Hepatocyte (in vitro differentiated cells): ENCODE results near the gene AS3MT. TPM values are rescaled to one million over a fixed set of nuclear protein-coding genes. Genes with fewer than 3 reads are reported as not detected.
"Not testable (repeated sequence)": the region's sequence is repeated elsewhere in the genome, so short reads cannot be mapped to it uniquely, and the experiment has no call there.

Experiments used
- DNase-seq: peaks from one replicate; pipeline ENCODE4 v3.0.0-alpha.2; 2016; ENCODE audit warnings: low spot score
- H2AFZ ChIP-seq: fragments of 200-600 bp; sonication (generic); 2 replicates; pipeline ENCODE4 v1.6.0; 2016; ENCODE audit warnings: antibody characterized with exemption, mild to moderate bottlenecking
- H3K27ac ChIP-seq: fragments of 200-600 bp; sonication (generic); 2 replicates; pipeline ENCODE4 v1.5.1; 2016; ENCODE audit warnings: mild to moderate bottlenecking
- H3K27me3 ChIP-seq: fragments of 200-600 bp; sonication (generic); 2 replicates; pipeline ENCODE4 v1.6.1; 2016
- H3K36me3 ChIP-seq: fragments of 200-600 bp; sonication (generic); replicated peaks from 2 replicates; pipeline ENCODE4 v1.5.1; 2016; ENCODE audit warnings: low read depth; ENCODE audit not compliant: insufficient read depth
- H3K4me1 ChIP-seq: fragments of 200-600 bp; sonication (generic); 2 replicates; pipeline ENCODE4 v1.5.1; 2016; ENCODE audit warnings: mild to moderate bottlenecking, moderate library complexity; ENCODE audit not compliant: insufficient read depth
- H3K4me2 ChIP-seq: fragments of 200-600 bp; sonication (generic); 2 replicates; pipeline ENCODE4 v1.6.0; 2016
- H3K4me3 ChIP-seq: fragments of 200-600 bp; sonication (generic); 2 replicates; pipeline ENCODE4 v1.5.1; 2016; ENCODE audit warnings: mild to moderate bottlenecking
- H3K79me2 ChIP-seq: fragments of 200-600 bp; sonication (generic); 2 replicates; pipeline ENCODE4 v1.6.0; 2017; ENCODE audit warnings: mild to moderate bottlenecking
- H3K9me2 ChIP-seq: fragments of 200-600 bp; sonication (generic); replicated peaks from 2 replicates; pipeline ENCODE4 v1.6.0; 2017; ENCODE audit warnings: mild to moderate bottlenecking; ENCODE audit not compliant: insufficient read depth
- H3K9me3 ChIP-seq: fragments of 200-600 bp; sonication (generic); 2 replicates; pipeline ENCODE4 v1.5.1; 2016; ENCODE audit warnings: low read depth, mild to moderate bottlenecking
- H4K20me1 ChIP-seq: fragments of 200-600 bp; sonication (generic); 2 replicates; pipeline ENCODE4 v1.6.0; 2016; ENCODE audit warnings: mild to moderate bottlenecking; ENCODE audit not compliant: insufficient read depth, poor library complexity, severe bottlenecking
- EZH2 ChIP-seq: fragments of 200-600 bp; sonication (generic); IDR thresholded peaks from 2 replicates; pipeline ENCODE4 v1.6.1; 2016; ENCODE audit warnings: antibody characterized with exemption, mild to moderate bottlenecking, borderline replicate concordance
- EZH2phosphoT487 ChIP-seq: fragments of 200-600 bp; sonication (generic); IDR thresholded peaks from one replicate; pipeline ENCODE4 v1.6.1; 2018; ENCODE audit warnings: antibody characterized with exemption, mild to moderate bottlenecking, low read depth, moderate library complexity; ENCODE audit not compliant: unreplicated experiment, severe bottlenecking
- WGBS: methylation state at CpG from one replicate; pipeline ENCODE4 v1.1.6; 2016; ENCODE audit warnings: low lambda C conversion rate; ENCODE audit errors: missing lambda C conversion rate; 5-methylcytosine and 5-hydroxymethylcytosine counted together
- polyA plus RNA-seq: library from polyadenylated mRNA; unstranded; fragments of >200 nt; fragmentation: Nextera tagmentation; extraction: Ambion mirVana; gene quantifications from 2 replicates; pipeline ENCODE4 v1.2.1, GENCODE V29; 2016
- total RNA-seq: library from RNA; depleted of rRNA; stranded (reverse); fragments of >200 nt; gene quantifications from 2 replicates; pipeline ENCODE4 v1.2.3, GENCODE V29; 2014
- TF ChIP-seq, protein P1 (sequence below): fragments of 200-600 bp; sonication (generic); IDR thresholded peaks from 2 replicates; pipeline ENCODE4 v1.5.1; 2016; ENCODE audit warnings: antibody characterized with exemption, mild to moderate bottlenecking; ENCODE audit not compliant: poor library complexity

Gene AS3MT
- total and polyA plus RNA-seq, 2 experiments from 2014 or later: 3.8 to 9.0 TPM

DNA sequence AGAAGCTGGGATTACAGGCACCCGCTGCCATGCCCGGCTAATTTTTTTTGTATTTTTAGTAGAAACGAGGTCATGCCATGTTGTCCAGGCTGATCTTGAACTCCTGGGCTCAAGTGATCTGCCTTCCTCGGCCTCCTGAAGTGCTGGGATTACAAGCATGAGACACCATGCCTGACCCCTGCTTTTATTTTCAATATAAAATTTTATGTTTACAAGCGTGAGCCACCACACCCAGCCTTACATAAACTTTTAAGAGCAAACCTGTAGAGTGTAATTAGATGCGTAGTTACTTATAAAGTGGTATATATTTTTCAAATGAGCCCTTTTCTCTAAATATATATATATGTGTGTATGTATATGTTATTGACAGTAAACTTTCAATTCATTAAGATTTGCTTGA lies 57.6 kb downstream of the AS3MT start:
- TF ChIP-seq EZH2phosphoT487: no peak
- TF ChIP-seq, protein P1, sequence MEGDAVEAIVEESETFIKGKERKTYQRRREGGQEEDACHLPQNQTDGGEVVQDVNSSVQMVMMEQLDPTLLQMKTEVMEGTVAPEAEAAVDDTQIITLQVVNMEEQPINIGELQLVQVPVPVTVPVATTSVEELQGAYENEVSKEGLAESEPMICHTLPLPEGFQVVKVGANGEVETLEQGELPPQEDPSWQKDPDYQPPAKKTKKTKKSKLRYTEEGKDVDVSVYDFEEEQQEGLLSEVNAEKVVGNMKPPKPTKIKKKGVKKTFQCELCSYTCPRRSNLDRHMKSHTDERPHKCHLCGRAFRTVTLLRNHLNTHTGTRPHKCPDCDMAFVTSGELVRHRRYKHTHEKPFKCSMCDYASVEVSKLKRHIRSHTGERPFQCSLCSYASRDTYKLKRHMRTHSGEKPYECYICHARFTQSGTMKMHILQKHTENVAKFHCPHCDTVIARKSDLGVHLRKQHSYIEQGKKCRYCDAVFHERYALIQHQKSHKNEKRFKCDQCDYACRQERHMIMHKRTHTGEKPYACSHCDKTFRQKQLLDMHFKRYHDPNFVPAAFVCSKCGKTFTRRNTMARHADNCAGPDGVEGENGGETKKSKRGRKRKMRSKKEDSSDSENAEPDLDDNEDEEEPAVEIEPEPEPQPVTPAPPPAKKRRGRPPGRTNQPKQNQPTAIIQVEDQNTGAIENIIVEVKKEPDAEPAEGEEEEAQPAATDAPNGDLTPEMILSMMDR: no peak
- TF ChIP-seq EZH2: no peak
- Histone ChIP-seq H2AFZ (no peak overlapping the region), H3K79me2 (peaks cover 34% of the 10 kb centered on the region), H3K9me3 (no peaks in the 10 kb centered on the region), H3K4me3 (no peak overlapping the region), H3K27me3 (no peaks in the 10 kb centered on the region), H4K20me1 (peaks cover 6% of the 10 kb centered on the region), H3K36me3 (no peaks in the 10 kb centered on the region), H3K4me2 (no peak overlapping the region), H3K27ac (no peak overlapping the region), H3K9me2 (no peaks in the 10 kb centered on the region), H3K4me1 (no peaks in the 10 kb centered on the region)
- no peak for DNase-seq
- WGBS: 94% methylated on average over 6 of the region's 6 CpGs

- H3K79me2 ChIP-seq: peaks cover 28% of the 10 kb centered on the region
- WGBS: 86% methylated on average over 12 of the region's 12 CpGs
These were observed 58.2 kb downstream of the AS3MT start for GRCh38 chr10:102927311-102928010.

GRCh38 chr10:102928442-102928841 lies 59.2 kb downstream of the AS3MT start:
- not testable (repeated sequence) for H4K20me1 ChIP-seq, H3K4me1 ChIP-seq, H2AFZ ChIP-seq, DNase-seq, H3K4me2 ChIP-seq, H3K4me3 ChIP-seq, H3K27ac ChIP-seq, H3K9me3 ChIP-seq, H3K9me2 ChIP-seq, H3K27me3 ChIP-seq, H3K36me3 ChIP-seq
- 97% methylated on average over 5 of the region's 5 CpGs for WGBS
- H3K79me2 ChIP-seq: peaks cover 18% of the 10 kb centered on the region

More at GRCh38 chr10:102927311-102928010, 58.2 kb downstream of the AS3MT start:
- TF ChIP-seq, protein P1: no peak
- TF ChIP-seq EZH2 (no peak), EZH2phosphoT487 (no peak)
- H3K4me1 ChIP-seq: no peaks in the 10 kb centered on the region
- no peak overlapping the region for H3K4me2 ChIP-seq
- no peaks in the 10 kb centered on the region for H3K36me3 ChIP-seq
- H3K4me3 ChIP-seq: no peak overlapping the region
- H3K27ac ChIP-seq: no peak overlapping the region
- no peak for DNase-seq
- H4K20me1 ChIP-seq: peaks cover 6% of the 10 kb centered on the region
- H3K27me3 ChIP-seq: no peaks in the 10 kb centered on the region
- no peak overlapping the region for H2AFZ ChIP-seq
- H3K9me2 ChIP-seq: no peaks in the 10 kb centered on the region
- no peaks in the 10 kb centered on the region for H3K9me3 ChIP-seq

DNA sequence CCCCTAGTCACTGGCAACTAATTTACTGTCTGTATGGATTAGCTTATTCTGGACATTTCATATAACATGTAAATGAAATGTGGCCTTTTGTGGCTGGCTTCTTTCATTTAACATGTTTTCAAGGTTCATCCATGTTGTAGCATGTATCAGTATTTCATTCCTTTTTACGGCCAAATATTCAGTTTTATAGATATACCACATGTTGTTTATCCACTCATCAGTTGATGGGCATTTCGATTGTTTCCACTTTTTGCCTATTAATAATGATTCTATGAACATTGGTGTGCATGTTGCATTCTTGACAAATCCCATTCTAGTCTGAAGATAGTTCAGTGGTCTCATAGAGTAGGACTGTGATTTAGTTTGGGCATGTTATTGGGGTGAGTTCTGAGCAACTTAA lies 61.5 kb downstream of the AS3MT start:
- WGBS: 94% methylated on average over 2 of the region's 2 CpGs
- DNase-seq: no peak
- H3K4me3 ChIP-seq: no peak overlapping the region
- H2AFZ ChIP-seq: no peak overlapping the region
- H3K27ac ChIP-seq: no peak overlapping the region
- H3K9me3 ChIP-seq: no peaks in the 10 kb centered on the region
- H3K27me3 ChIP-seq: no peaks in the 10 kb centered on the region
- no peak overlapping the region for H3K4me2 ChIP-seq
- no peaks in the 10 kb centered on the region for H3K79me2 ChIP-seq
- no peaks in the 10 kb centered on the region for H3K36me3 ChIP-seq
- H3K4me1 ChIP-seq: no peaks in the 10 kb centered on the region
- H3K9me2 ChIP-seq: no peaks in the 10 kb centered on the region
- H4K20me1 ChIP-seq: no peaks in the 10 kb centered on the region
- TF ChIP-seq, protein P1: no peak
- TF ChIP-seq EZH2 (no peak), EZH2phosphoT487 (no peak)
